GM12878 (cell line): ENCODE results near the gene CCSER1.

Experiments
- EZH2 ChIP-seq: IDR thresholded peaks from 2 replicates; pipeline ENCODE4 v1.6.1; 2012; ENCODE audit warnings: low read depth, mild to moderate bottlenecking, control low read depth, inconsistent platforms, low read length, borderline replicate concordance; ENCODE audit not compliant: control insufficient read depth
- TARDBP ChIP-seq: IDR thresholded peaks from 2 replicates; pipeline ENCODE4 v1.6.1; 2016; ENCODE audit warnings: borderline replicate concordance
- TF ChIP-seq, protein P1 (sequence below), 3 experiments: IDR thresholded peaks in 2 of 3; conservative IDR thresholded peaks in 1 of 3; 2 replicates each; pipeline ENCODE4 v1.5.1; 2011; ENCODE audit warnings: low read depth in 3 of 3, low read length in 3 of 3, mild to moderate bottlenecking in 3 of 3, control low read depth in 2 of 3, moderate library complexity in 2 of 3, inconsistent platforms in 1 of 3, mixed read lengths in 1 of 3; ENCODE audit not compliant: control insufficient read depth in 2 of 3, insufficient read depth in 1 of 3; ENCODE audit errors: extremely low read depth in 1 of 3
- TF ChIP-seq, protein P2 (sequence below): IDR thresholded peaks from 2 replicates; pipeline ENCODE4 v1.6.1; 2012; ENCODE audit warnings: low read depth, low read length, improper control_type of control experiment

DNA sequence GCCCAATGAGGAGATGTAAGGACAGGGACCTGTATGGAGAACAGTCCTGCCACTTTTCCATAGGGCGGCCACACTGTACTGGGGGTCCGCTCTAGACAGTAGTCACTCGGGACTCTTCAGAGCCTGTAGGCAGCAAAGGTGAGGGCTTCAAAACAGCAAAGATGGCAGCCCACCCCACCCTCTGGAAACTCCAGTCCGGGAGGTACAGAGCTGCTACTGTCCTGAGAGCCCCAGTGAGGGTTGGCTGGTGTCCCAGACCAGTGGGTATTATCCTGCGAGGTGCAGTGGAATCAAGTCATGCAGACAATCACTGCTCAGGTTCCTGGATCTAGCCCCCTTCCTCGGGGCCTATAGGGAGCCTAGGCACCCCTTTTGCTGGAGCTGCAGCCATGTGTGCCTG is 1392.0 kb downstream of the CCSER1 start:
- TF ChIP-seq TARDBP = no peak
- no peak for TF ChIP-seq EZH2
- TF ChIP-seq, protein P1, sequence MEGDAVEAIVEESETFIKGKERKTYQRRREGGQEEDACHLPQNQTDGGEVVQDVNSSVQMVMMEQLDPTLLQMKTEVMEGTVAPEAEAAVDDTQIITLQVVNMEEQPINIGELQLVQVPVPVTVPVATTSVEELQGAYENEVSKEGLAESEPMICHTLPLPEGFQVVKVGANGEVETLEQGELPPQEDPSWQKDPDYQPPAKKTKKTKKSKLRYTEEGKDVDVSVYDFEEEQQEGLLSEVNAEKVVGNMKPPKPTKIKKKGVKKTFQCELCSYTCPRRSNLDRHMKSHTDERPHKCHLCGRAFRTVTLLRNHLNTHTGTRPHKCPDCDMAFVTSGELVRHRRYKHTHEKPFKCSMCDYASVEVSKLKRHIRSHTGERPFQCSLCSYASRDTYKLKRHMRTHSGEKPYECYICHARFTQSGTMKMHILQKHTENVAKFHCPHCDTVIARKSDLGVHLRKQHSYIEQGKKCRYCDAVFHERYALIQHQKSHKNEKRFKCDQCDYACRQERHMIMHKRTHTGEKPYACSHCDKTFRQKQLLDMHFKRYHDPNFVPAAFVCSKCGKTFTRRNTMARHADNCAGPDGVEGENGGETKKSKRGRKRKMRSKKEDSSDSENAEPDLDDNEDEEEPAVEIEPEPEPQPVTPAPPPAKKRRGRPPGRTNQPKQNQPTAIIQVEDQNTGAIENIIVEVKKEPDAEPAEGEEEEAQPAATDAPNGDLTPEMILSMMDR (IDR thresholded peaks at IDR 0.05 in 2 of 3, conservative IDR thresholded peaks at IDR 0.05 in 1 of 3; ENCODE audit: control insufficient read depth in 2 of 3, extremely low read depth in 1 of 3, insufficient read depth in 1 of 3, low read depth in 3 of 3, low read length in 3 of 3) = no peak
- TF ChIP-seq, protein P2, sequence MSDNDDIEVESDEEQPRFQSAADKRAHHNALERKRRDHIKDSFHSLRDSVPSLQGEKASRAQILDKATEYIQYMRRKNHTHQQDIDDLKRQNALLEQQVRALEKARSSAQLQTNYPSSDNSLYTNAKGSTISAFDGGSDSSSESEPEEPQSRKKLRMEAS = no peak
